Hepatocyte (in vitro differentiated cells): ENCODE data around the gene DNAH9. TPM values are rescaled to one million over a fixed set of nuclear protein-coding genes. Genes with fewer than 3 reads are reported as not detected.

ENCODE experiments used
- DNase-seq: peaks from one replicate; pipeline ENCODE4 v3.0.0-alpha.2; 2016; ENCODE audit warnings: low spot score
- H2AFZ ChIP-seq: fragments of 200-600 bp; sonication (generic); 2 replicates; pipeline ENCODE4 v1.6.0; 2016; ENCODE audit warnings: antibody characterized with exemption, mild to moderate bottlenecking
- H3K27ac ChIP-seq: fragments of 200-600 bp; sonication (generic); 2 replicates; pipeline ENCODE4 v1.5.1; 2016; ENCODE audit warnings: mild to moderate bottlenecking
- H3K27me3 ChIP-seq: fragments of 200-600 bp; sonication (generic); 2 replicates; pipeline ENCODE4 v1.6.1; 2016
- H3K36me3 ChIP-seq: fragments of 200-600 bp; sonication (generic); replicated peaks from 2 replicates; pipeline ENCODE4 v1.5.1; 2016; ENCODE audit warnings: low read depth; ENCODE audit not compliant: insufficient read depth
- H3K4me1 ChIP-seq: fragments of 200-600 bp; sonication (generic); 2 replicates; pipeline ENCODE4 v1.5.1; 2016; ENCODE audit warnings: mild to moderate bottlenecking, moderate library complexity; ENCODE audit not compliant: insufficient read depth
- H3K4me2 ChIP-seq: fragments of 200-600 bp; sonication (generic); 2 replicates; pipeline ENCODE4 v1.6.0; 2016
- H3K4me3 ChIP-seq: fragments of 200-600 bp; sonication (generic); 2 replicates; pipeline ENCODE4 v1.5.1; 2016; ENCODE audit warnings: mild to moderate bottlenecking
- H3K79me2 ChIP-seq: fragments of 200-600 bp; sonication (generic); 2 replicates; pipeline ENCODE4 v1.6.0; 2017; ENCODE audit warnings: mild to moderate bottlenecking
- H3K9me2 ChIP-seq: fragments of 200-600 bp; sonication (generic); replicated peaks from 2 replicates; pipeline ENCODE4 v1.6.0; 2017; ENCODE audit warnings: mild to moderate bottlenecking; ENCODE audit not compliant: insufficient read depth
- H3K9me3 ChIP-seq: fragments of 200-600 bp; sonication (generic); 2 replicates; pipeline ENCODE4 v1.5.1; 2016; ENCODE audit warnings: low read depth, mild to moderate bottlenecking
- H4K20me1 ChIP-seq: fragments of 200-600 bp; sonication (generic); 2 replicates; pipeline ENCODE4 v1.6.0; 2016; ENCODE audit warnings: mild to moderate bottlenecking; ENCODE audit not compliant: insufficient read depth, poor library complexity, severe bottlenecking
- EZH2 ChIP-seq: fragments of 200-600 bp; sonication (generic); IDR thresholded peaks from 2 replicates; pipeline ENCODE4 v1.6.1; 2016; ENCODE audit warnings: antibody characterized with exemption, mild to moderate bottlenecking, borderline replicate concordance
- EZH2phosphoT487 ChIP-seq: fragments of 200-600 bp; sonication (generic); IDR thresholded peaks from one replicate; pipeline ENCODE4 v1.6.1; 2018; ENCODE audit warnings: antibody characterized with exemption, mild to moderate bottlenecking, low read depth, moderate library complexity; ENCODE audit not compliant: unreplicated experiment, severe bottlenecking
- WGBS: methylation state at CpG from one replicate; pipeline ENCODE4 v1.1.6; 2016; ENCODE audit warnings: low lambda C conversion rate; ENCODE audit errors: missing lambda C conversion rate; 5-methylcytosine and 5-hydroxymethylcytosine counted together
- polyA plus RNA-seq: library from polyadenylated mRNA; unstranded; fragments of >200 nt; fragmentation: Nextera tagmentation; extraction: Ambion mirVana; gene quantifications from 2 replicates; pipeline ENCODE4 v1.2.1, GENCODE V29; 2016
- total RNA-seq: library from RNA; depleted of rRNA; stranded (reverse); fragments of >200 nt; gene quantifications from 2 replicates; pipeline ENCODE4 v1.2.3, GENCODE V29; 2014
- TF ChIP-seq, protein P1 (sequence below): fragments of 200-600 bp; sonication (generic); IDR thresholded peaks from 2 replicates; pipeline ENCODE4 v1.5.1; 2016; ENCODE audit warnings: antibody characterized with exemption, mild to moderate bottlenecking; ENCODE audit not compliant: poor library complexity

DNAH9 gene
- total and polyA plus RNA-seq, 2 experiments from 2014 or later, result 1.2 to 2.7 TPM

DNA sequence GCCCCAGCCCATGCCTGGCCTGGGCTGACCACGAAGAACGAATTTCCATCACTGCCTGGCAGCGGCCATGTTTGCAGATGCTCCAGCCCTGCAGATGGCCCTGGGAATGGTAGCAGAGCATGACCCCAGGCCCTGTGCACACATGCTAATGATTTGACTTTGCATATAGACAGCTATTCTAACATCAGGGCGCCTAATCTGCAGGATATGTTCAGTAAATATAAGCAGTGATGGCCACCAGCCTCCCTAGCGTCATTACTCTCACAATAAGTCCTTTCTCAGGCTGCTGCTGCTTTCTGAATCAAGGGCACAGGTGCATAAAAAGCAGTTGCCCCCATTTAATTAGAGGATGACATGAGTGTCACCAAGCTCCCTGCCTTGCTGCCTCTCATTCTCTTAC, 24.2 kb downstream of the DNAH9 start:
- Histone ChIP-seq H3K4me3 (no peak overlapping the region), H3K79me2 (no peaks in the 10 kb centered on the region), H4K20me1 (no peaks in the 10 kb centered on the region), H3K4me1 (no peaks in the 10 kb centered on the region), H3K27ac (no peak overlapping the region), H3K9me2 (no peaks in the 10 kb centered on the region), H3K4me2 (no peak overlapping the region), H3K27me3 (no peaks in the 10 kb centered on the region), H3K9me3 (no peaks in the 10 kb centered on the region), H2AFZ (no peak overlapping the region), H3K36me3 (no peaks in the 10 kb centered on the region)
- no peak for TF ChIP-seq EZH2
- TF ChIP-seq EZH2phosphoT487, result no peak
- TF ChIP-seq, protein P1, sequence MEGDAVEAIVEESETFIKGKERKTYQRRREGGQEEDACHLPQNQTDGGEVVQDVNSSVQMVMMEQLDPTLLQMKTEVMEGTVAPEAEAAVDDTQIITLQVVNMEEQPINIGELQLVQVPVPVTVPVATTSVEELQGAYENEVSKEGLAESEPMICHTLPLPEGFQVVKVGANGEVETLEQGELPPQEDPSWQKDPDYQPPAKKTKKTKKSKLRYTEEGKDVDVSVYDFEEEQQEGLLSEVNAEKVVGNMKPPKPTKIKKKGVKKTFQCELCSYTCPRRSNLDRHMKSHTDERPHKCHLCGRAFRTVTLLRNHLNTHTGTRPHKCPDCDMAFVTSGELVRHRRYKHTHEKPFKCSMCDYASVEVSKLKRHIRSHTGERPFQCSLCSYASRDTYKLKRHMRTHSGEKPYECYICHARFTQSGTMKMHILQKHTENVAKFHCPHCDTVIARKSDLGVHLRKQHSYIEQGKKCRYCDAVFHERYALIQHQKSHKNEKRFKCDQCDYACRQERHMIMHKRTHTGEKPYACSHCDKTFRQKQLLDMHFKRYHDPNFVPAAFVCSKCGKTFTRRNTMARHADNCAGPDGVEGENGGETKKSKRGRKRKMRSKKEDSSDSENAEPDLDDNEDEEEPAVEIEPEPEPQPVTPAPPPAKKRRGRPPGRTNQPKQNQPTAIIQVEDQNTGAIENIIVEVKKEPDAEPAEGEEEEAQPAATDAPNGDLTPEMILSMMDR, result no peak
- DNase-seq, result no peak
- 89% methylated on average over 5 of the region's 5 CpGs for WGBS

GRCh38 chr17:11624976-11625375, 26.7 kb downstream of the DNAH9 start:
- H3K27me3 ChIP-seq, result no peaks in the 10 kb centered on the region
- no peaks in the 10 kb centered on the region for H4K20me1 ChIP-seq
- no peaks in the 10 kb centered on the region for H3K79me2 ChIP-seq
- H3K36me3 ChIP-seq, result no peaks in the 10 kb centered on the region
- no peaks in the 10 kb centered on the region for H3K9me3 ChIP-seq
- DNase-seq, result no peak
- no peak overlapping the region for H3K4me2 ChIP-seq
- H3K4me3 ChIP-seq, result no peak overlapping the region
- 84% methylated on average over 6 of the region's 6 CpGs for WGBS
- H3K4me1 ChIP-seq, result no peaks in the 10 kb centered on the region
- H3K27ac ChIP-seq, result no peak overlapping the region
- TF ChIP-seq EZH2phosphoT487 (no peak), EZH2 (no peak)
- TF ChIP-seq, protein P1, result no peak
- H3K9me2 ChIP-seq, result no peaks in the 10 kb centered on the region
- H2AFZ ChIP-seq, result no peak overlapping the region

DNA sequence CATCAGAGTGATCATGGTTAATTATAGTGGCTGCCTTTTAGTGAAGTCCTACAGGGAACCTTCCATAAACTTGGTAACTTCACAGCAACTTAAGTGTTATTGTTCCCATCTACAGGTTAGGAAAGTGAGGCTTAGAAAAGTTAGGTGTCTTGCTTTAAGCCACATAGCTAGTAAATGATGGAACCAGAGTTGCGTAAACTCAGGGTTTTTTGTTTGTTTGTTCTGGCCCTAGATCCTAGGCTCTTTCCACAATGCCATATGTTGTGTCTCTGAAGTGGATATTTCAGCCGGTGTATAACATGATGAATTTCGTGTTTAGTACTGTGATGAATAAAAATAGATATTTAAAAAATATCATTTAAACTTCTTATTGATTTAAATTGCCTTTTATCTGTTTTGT, 27.6 kb downstream of the DNAH9 start:
- H3K27ac ChIP-seq, result no peak overlapping the region
- WGBS, result 94% methylated on average over 3 of the region's 3 CpGs
- H3K4me1 ChIP-seq, result no peaks in the 10 kb centered on the region
- no peaks in the 10 kb centered on the region for H3K27me3 ChIP-seq
- no peaks in the 10 kb centered on the region for H3K9me2 ChIP-seq
- no peak for DNase-seq
- TF ChIP-seq, protein P1, result no peak
- no peak for TF ChIP-seq EZH2
- TF ChIP-seq EZH2phosphoT487, result no peak
- no peaks in the 10 kb centered on the region for H3K79me2 ChIP-seq
- no peaks in the 10 kb centered on the region for H4K20me1 ChIP-seq
- no peak overlapping the region for H3K4me3 ChIP-seq
- H3K4me2 ChIP-seq, result no peak overlapping the region
- H3K9me3 ChIP-seq, result no peaks in the 10 kb centered on the region
- H2AFZ ChIP-seq, result no peak overlapping the region
- no peaks in the 10 kb centered on the region for H3K36me3 ChIP-seq

DNA sequence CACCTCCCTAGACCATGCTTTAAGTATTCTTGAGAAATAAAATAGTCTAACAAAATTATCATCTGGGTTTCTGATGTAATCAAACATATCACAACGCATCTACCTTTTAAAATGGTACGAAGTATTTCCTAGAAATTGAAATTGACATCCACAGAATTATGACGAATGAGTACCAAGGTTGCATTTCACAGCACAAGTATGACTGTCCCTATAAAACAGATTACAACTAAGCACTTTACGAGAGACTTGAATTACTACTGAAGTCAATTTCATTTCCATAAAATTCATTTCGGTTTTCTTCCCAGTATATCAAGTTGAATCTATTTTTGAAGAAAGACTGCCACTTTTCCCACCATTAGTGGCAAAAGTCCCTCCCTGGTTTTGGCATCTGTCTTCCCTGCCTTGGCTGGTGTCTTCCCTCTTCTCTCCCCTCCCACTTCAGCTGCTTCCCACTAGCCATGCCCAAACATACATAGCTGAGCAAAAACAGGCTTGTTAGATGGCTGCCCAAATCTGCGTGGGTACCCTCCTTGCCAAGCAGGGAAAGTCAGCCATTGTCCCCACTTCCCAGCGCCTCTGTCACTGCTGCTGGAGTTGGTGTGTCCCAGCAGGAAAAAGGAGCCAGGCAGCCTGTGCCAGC, 29.2 kb downstream of the DNAH9 start:
- Histone ChIP-seq H3K9me3 (no peaks in the 10 kb centered on the region), H4K20me1 (no peaks in the 10 kb centered on the region), H3K9me2 (no peaks in the 10 kb centered on the region), H3K4me2 (no peak overlapping the region), H3K27me3 (peaks cover 2% of the 10 kb centered on the region), H2AFZ (no peak overlapping the region), H3K36me3 (no peaks in the 10 kb centered on the region), H3K4me3 (no peak overlapping the region), H3K27ac (no peak overlapping the region), H3K4me1 (no peaks in the 10 kb centered on the region), H3K79me2 (no peaks in the 10 kb centered on the region)
- WGBS, result 92% methylated on average over 7 of the region's 7 CpGs
- TF ChIP-seq EZH2, result no peak
- TF ChIP-seq, protein P1, result no peak
- TF ChIP-seq EZH2phosphoT487, result no peak
- DNase-seq, result no peak
